ENCODE results near the gene TBC1D22A.

TBC1D22A gene

GRCh38 chr22:46835693-46836092, 73.2 kb downstream of the TBC1D22A start:
- no peak for TF ChIP-seq POLR2A (IDR thresholded peaks at IDR 0.05; ENCODE audit: low read depth, low read length)
- FAIRE-seq (no peak), DNase-seq (ENCODE audit: insufficient read length, low spot score) (no peak)

DNA sequence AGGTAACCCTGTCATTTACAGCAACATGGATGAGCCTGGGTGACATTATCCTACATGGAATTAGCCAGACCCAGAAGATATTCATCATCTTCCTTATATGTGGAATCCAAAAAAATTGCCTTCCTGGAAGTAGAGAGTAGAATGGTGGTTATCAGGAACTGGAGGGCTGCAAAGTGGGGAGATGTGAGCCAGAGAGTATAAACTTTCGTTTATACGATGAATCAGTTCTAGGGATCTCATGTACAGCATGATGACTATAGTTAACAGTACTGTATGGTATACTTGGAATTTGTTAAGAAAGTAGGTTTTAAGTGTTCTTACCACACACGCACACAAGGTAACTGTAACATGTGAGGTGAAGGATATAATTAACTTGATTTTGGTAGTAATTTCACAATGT, 79.1 kb downstream of the TBC1D22A start:
- TF ChIP-seq POLR2A (IDR thresholded peaks at IDR 0.05; ENCODE audit: low read depth, low read length), result no peak
- DNase-seq (ENCODE audit: insufficient read length, low spot score) (no peak), FAIRE-seq (no peak)

GRCh38 chr22:46842606-46843005, 80.2 kb downstream of the TBC1D22A start:
- no peak for TF ChIP-seq POLR2A (IDR thresholded peaks at IDR 0.05; ENCODE audit: low read depth, low read length)
- FAIRE-seq, result no peak
- no peak for DNase-seq (ENCODE audit: insufficient read length, low spot score)

DNA sequence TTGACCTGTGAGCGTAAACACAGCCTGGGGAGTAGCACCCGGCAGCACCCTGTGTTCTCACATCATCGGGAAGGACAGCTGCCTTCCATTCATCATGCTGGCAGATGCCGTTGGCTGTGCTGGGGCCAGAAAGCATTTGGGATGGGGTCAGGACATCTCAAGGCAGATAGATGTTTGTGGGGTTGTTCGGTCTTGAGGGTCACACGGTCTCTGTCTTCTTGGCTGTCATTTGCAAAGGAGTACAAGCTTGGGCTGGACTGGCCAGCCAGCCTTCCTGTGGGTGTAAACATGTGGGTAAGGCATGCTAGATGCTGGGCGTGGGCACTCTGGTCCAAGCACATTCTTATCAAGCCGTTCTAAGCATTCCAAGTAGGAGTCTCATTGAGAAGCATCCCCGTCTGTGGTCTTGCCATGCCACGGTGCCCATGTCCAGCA, 81.4 kb downstream of the TBC1D22A start:
- DNase-seq (ENCODE audit: insufficient read length, low spot score) (no peak), FAIRE-seq (no peak)
- no peak for TF ChIP-seq POLR2A (IDR thresholded peaks at IDR 0.05; ENCODE audit: low read depth, low read length)

- DNase-seq (ENCODE audit: insufficient read length, low spot score) (no peak), FAIRE-seq (no peak)
- TF ChIP-seq POLR2A (IDR thresholded peaks at IDR 0.05; ENCODE audit: low read depth, low read length), result no peak
Observed at GRCh38 chr22:46844606-46845210, 82.3 kb downstream of the TBC1D22A start.

GRCh38 chr22:46845296-46846149, 83.1 kb downstream of the TBC1D22A start:
- TF ChIP-seq POLR2A (IDR thresholded peaks at IDR 0.05; ENCODE audit: low read depth, low read length), result no peak
- DNase-seq (ENCODE audit: insufficient read length, low spot score), result no peak
- no peak for FAIRE-seq

- DNase-seq (ENCODE audit: insufficient read length, low spot score), result no peak
- TF ChIP-seq POLR2A (IDR thresholded peaks at IDR 0.05; ENCODE audit: low read depth, low read length), result no peak
- FAIRE-seq, result no peak
Observed at GRCh38 chr22:46846150-46846831, 83.8 kb downstream of the TBC1D22A start.

- no peak for TF ChIP-seq POLR2A (IDR thresholded peaks at IDR 0.05; ENCODE audit: low read depth, low read length)
- FAIRE-seq, result no peak
- no peak for DNase-seq (ENCODE audit: insufficient read length, low spot score)
Observed at GRCh38 chr22:46846832-46847355, 84.4 kb downstream of the TBC1D22A start.

- DNase-seq (ENCODE audit: insufficient read length, low spot score) (peak; percentile 35), FAIRE-seq (no peak)
- no peak for TF ChIP-seq POLR2A (IDR thresholded peaks at IDR 0.05; ENCODE audit: low read depth, low read length)
Observed at GRCh38 chr22:46848197-46848596, 85.7 kb downstream of the TBC1D22A start.

GRCh38 chr22:46849101-46849500, 86.7 kb downstream of the TBC1D22A start:
- no peak for DNase-seq (ENCODE audit: insufficient read length, low spot score)
- FAIRE-seq, result no peak
- TF ChIP-seq POLR2A (IDR thresholded peaks at IDR 0.05; ENCODE audit: low read depth, low read length), result no peak

GRCh38 chr22:46849951-46850350, 87.5 kb downstream of the TBC1D22A start:
- no peak for DNase-seq (ENCODE audit: insufficient read length, low spot score)
- no peak for FAIRE-seq
- no peak for TF ChIP-seq POLR2A (IDR thresholded peaks at IDR 0.05; ENCODE audit: low read depth, low read length)

- no peak for TF ChIP-seq POLR2A (IDR thresholded peaks at IDR 0.05; ENCODE audit: low read depth, low read length)
- no peak for DNase-seq (ENCODE audit: insufficient read length, low spot score)
- no peak for FAIRE-seq
Observed at GRCh38 chr22:46851311-46851710, 88.9 kb downstream of the TBC1D22A start.

GRCh38 chr22:46851941-46852340, 89.5 kb downstream of the TBC1D22A start:
- no peak for TF ChIP-seq POLR2A (IDR thresholded peaks at IDR 0.05; ENCODE audit: low read depth, low read length)
- no peak for DNase-seq (ENCODE audit: insufficient read length, low spot score)
- FAIRE-seq, result no peak

GRCh38 chr22:46852771-46853170, 90.3 kb downstream of the TBC1D22A start:
- DNase-seq (ENCODE audit: insufficient read length, low spot score), result no peak
- no peak for FAIRE-seq

More at GRCh38 chr22:46852771-46853170, 90.3 kb downstream of the TBC1D22A start:
- no peak for TF ChIP-seq POLR2A (IDR thresholded peaks at IDR 0.05; ENCODE audit: low read depth, low read length)

Data from H54 (cell line).